A549 (cell line): ENCODE measurements around the gene IRX4.
"Not testable (repeated sequence)": the region's sequence is repeated elsewhere in the genome, so short reads cannot be mapped to it uniquely, and the experiment has no call there.

Experiments
- CTCF ChIP-seq: fragments of >200 bp; sonication (Bioruptor Twin); formaldehyde crosslinking; IDR thresholded peaks from 3 replicates; pipeline ENCODE4 v1.5.1; 2016
- JUN ChIP-seq, 2 experiments: fragments of >200 bp; sonication (Bioruptor Twin); formaldehyde crosslinking; IDR thresholded peaks; 2 replicates in 1 of 2; 3 replicates in 1 of 2; pipeline ENCODE4 v1.6.1; 2016 to 2017
- MAX ChIP-seq: IDR thresholded peaks from 2 replicates; pipeline ENCODE4 v1.6.1; 2012
- MAZ ChIP-seq: fragments of 150-350 bp; IDR thresholded peaks from 2 replicates; pipeline ENCODE4 v1.6.1; 2014; ENCODE audit warnings: antibody characterized with exemption, low read depth, low read length, borderline replicate concordance
- POLR2A ChIP-seq: IDR thresholded peaks from 2 replicates; pipeline ENCODE4 v1.6.1; 2012; ENCODE audit warnings: mild to moderate bottlenecking, low read length
- RCOR1 ChIP-seq: fragments of 150-350 bp; IDR thresholded peaks from 2 replicates; pipeline ENCODE4 v1.6.1; 2014; ENCODE audit warnings: antibody characterized with exemption, low read length, low read depth
- RFX5 ChIP-seq: fragments of 450-650 bp; IDR thresholded peaks from 2 replicates; pipeline ENCODE4 v1.7.1; 2014; ENCODE audit warnings: antibody characterized with exemption, mild to moderate bottlenecking, moderate library complexity
- TF ChIP-seq, protein P1 (sequence below): fragments of 200-600 bp; sonication (generic); IDR thresholded peaks from 2 replicates; pipeline ENCODE4 v1.6.1; 2016; ENCODE audit warnings: antibody characterized with exemption, mild to moderate bottlenecking, moderate library complexity

- TF ChIP-seq MAZ; POLR2A; CTCF; RCOR1; MAX; JUN (IDR thresholded peaks at IDR 0.05); RFX5: not testable (repeated sequence)
- TF ChIP-seq, protein P1, sequence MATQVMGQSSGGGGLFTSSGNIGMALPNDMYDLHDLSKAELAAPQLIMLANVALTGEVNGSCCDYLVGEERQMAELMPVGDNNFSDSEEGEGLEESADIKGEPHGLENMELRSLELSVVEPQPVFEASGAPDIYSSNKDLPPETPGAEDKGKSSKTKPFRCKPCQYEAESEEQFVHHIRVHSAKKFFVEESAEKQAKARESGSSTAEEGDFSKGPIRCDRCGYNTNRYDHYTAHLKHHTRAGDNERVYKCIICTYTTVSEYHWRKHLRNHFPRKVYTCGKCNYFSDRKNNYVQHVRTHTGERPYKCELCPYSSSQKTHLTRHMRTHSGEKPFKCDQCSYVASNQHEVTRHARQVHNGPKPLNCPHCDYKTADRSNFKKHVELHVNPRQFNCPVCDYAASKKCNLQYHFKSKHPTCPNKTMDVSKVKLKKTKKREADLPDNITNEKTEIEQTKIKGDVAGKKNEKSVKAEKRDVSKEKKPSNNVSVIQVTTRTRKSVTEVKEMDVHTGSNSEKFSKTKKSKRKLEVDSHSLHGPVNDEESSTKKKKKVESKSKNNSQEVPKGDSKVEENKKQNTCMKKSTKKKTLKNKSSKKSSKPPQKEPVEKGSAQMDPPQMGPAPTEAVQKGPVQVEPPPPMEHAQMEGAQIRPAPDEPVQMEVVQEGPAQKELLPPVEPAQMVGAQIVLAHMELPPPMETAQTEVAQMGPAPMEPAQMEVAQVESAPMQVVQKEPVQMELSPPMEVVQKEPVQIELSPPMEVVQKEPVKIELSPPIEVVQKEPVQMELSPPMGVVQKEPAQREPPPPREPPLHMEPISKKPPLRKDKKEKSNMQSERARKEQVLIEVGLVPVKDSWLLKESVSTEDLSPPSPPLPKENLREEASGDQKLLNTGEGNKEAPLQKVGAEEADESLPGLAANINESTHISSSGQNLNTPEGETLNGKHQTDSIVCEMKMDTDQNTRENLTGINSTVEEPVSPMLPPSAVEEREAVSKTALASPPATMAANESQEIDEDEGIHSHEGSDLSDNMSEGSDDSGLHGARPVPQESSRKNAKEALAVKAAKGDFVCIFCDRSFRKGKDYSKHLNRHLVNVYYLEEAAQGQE = not testable (repeated sequence)
Observed at GRCh38 chr5:1843761-1844160, 39.0 kb downstream of the IRX4 start.
